ENCODE data around the gene ARPC1A. TPM values are rescaled to one million over a fixed set of nuclear protein-coding genes. Genes with fewer than 3 reads are reported as not detected.

ARPC1A gene
- total RNA-seq, 1 donor from 2014 or later: 198 TPM

Other genes with a start within 250 kb of the ARPC1A start
- 36.9 and 44.7 TPM in 2 replicates for gene SMURF1, start 181.8 kb upstream of the ARPC1A start, total RNA-seq
- not detected in 2 replicates for gene KPNA7, start 117.8 kb upstream of the ARPC1A start, total RNA-seq
- gene MYH16, start 53.1 kb upstream of the ARPC1A start, total RNA-seq: 0.11 and 0.24 TPM in 2 replicates
- 170 and 175 TPM in 2 replicates for gene ARPC1B, start 48.8 kb downstream of the ARPC1A start, total RNA-seq
- gene PDAP1, start 82.7 kb downstream of the ARPC1A start, total RNA-seq: 106 and 111 TPM in 2 replicates
- 167 and 176 TPM in 2 replicates for gene BUD31, start 83.1 kb downstream of the ARPC1A start, total RNA-seq
- gene PTCD1, start 112.9 kb downstream of the ARPC1A start, total RNA-seq: 5.8 and 7.4 TPM in 2 replicates
- 42.8 and 46.8 TPM in 2 replicates for gene CPSF4, start 113.0 kb downstream of the ARPC1A start, total RNA-seq
- 307 and 329 TPM in 2 replicates for gene ATP5MF, start 140.3 kb downstream of the ARPC1A start, total RNA-seq
- gene ZNF789, start 147.0 kb downstream of the ARPC1A start, total RNA-seq: 18.3 and 21.7 TPM in 2 replicates
- gene ZNF394, start 174.4 kb downstream of the ARPC1A start, total RNA-seq: 20.0 and 25.7 TPM in 2 replicates
- gene ZKSCAN5, start 178.8 kb downstream of the ARPC1A start, total RNA-seq: 15.3 and 16.4 TPM in 2 replicates
- gene FAM200A, start 226.2 kb downstream of the ARPC1A start, total RNA-seq: 4.7 TPM in 2 replicates
- gene ZNF655, start 232.7 kb downstream of the ARPC1A start, total RNA-seq: 54.1 and 59.7 TPM in 2 replicates